GM18519 (cell line): ENCODE measurements around the gene SIGLEC5.

Experiments
- ATAC-seq: cut with Tn5 transposase; IDR thresholded peaks from one replicate; pipeline ENCODE4 v1.9.1; 2021; ENCODE audit warnings: mild to moderate bottlenecking, moderate library complexity; ENCODE audit not compliant: unreplicated experiment, low FRiP score

Gene SIGLEC5

GRCh38 chr19:51632126-51632525, 1.9 kb upstream of the SIGLEC5 start:
- ATAC-seq = no peak

- ATAC-seq = no peak
Observed at GRCh38 chr19:51628153-51628939, 1.9 kb downstream of the SIGLEC5 start.

- no peak for ATAC-seq
Observed at GRCh38 chr19:51627491-51628138, 2.6 kb downstream of the SIGLEC5 start.

GRCh38 chr19:51626675-51627074, 3.5 kb downstream of the SIGLEC5 start:
- no peak for ATAC-seq

GRCh38 chr19:51621178-51621577, 9.0 kb downstream of the SIGLEC5 start:
- no peak for ATAC-seq

GRCh38 chr19:51615991-51616390, 14.2 kb downstream of the SIGLEC5 start:
- no peak for ATAC-seq

- ATAC-seq = no peak
Observed at GRCh38 chr19:51614789-51615188, 15.4 kb downstream of the SIGLEC5 start.

- no peak for ATAC-seq
Observed at GRCh38 chr19:51610576-51610975, 19.6 kb downstream of the SIGLEC5 start.

- no peak for ATAC-seq
Observed at GRCh38 chr19:51607920-51608562, 22.2 kb downstream of the SIGLEC5 start.

- ATAC-seq = peak; percentile 63
Observed at GRCh38 chr19:51607077-51607476, 23.1 kb downstream of the SIGLEC5 start.

- no peak for ATAC-seq
Observed at GRCh38 chr19:51602189-51602854, 27.9 kb downstream of the SIGLEC5 start.

- no peak for ATAC-seq
Observed at GRCh38 chr19:51600940-51601580, 29.1 kb downstream of the SIGLEC5 start.

- ATAC-seq = no peak
Observed at GRCh38 chr19:51599084-51599483, 31.1 kb downstream of the SIGLEC5 start.

- ATAC-seq = no peak
Observed at GRCh38 chr19:51598159-51598915, 31.9 kb downstream of the SIGLEC5 start.

- no peak for ATAC-seq
Observed at GRCh38 chr19:51595190-51596175, 34.7 kb downstream of the SIGLEC5 start.

- no peak for ATAC-seq
Observed at GRCh38 chr19:51594774-51595109, 35.5 kb downstream of the SIGLEC5 start.

- peak; percentile 89 for ATAC-seq
Observed at GRCh38 chr19:51593969-51594773, 36.0 kb downstream of the SIGLEC5 start.
